ENCODE measurements around the gene DRD3. TPM values are rescaled to one million over a fixed set of nuclear protein-coding genes. Genes with fewer than 3 reads are reported as not detected.
A peak's percentile ranks its signal among the peaks of the same experiment; 100 is the strongest.

Gene DRD3
- not detected in 2 replicates for total RNA-seq
- polyA plus RNA-seq, result not detected in 2 replicates
- not detected in 2 replicates for polyA plus RNA-seq (2011; cell fraction: cytosol; rRNA removed)
- not detected in 2 replicates for polyA plus RNA-seq (2011; cell fraction: nucleus; rRNA removed)
- not detected in 2 replicates for polyA plus RNA-seq (2012)
- not detected in 2 replicates for polyA minus RNA-seq
- not detected for polyA minus RNA-seq (2011; cell fraction: cytosol; rRNA and poly(A)+ RNA removed)
- polyA minus RNA-seq (2011; cell fraction: nucleus; rRNA and poly(A)+ RNA removed), result not detected in 2 replicates
- percentile 1 among the genes with signal in this experiment for Bru-seq, nascent RNA
- BruChase-seq, experiment 1, labeled RNA remaining after a 6-hour chase, result percentile 1 among the genes with signal in this experiment
- percentile 1 among the genes with signal in this experiment for BruChase-seq, experiment 2, labeled RNA remaining after a 2-hour chase
- long read RNA-seq, result 0 reads

- dilution Hi-C loops (cut with MboI; ENCODE audit: extremely low pct_ligation_motif_present, low sequenced_read_pairs) (no loop called here), intact Hi-C loops (cut with micrococcal nuclease) (no loop called here)
- no peak for TF ChIP-seq MAX (IDR thresholded peaks at IDR 0.05; ENCODE audit: insufficient read depth, insufficient read length)
- Histone ChIP-seq H3K9me1 (replicated peaks; ENCODE audit: control insufficient read depth, extremely low read depth, insufficient read depth, low read length) (no peaks in the 10 kb centered on the region), H3K27me3 (ENCODE audit: control insufficient read depth in 2 of 2, insufficient read depth in 2 of 2, low read length in 2 of 2) (peaks cover 12 to 17% of the 10 kb centered on the region in 2 experiments), H3K79me2 (ENCODE audit: control insufficient read depth, insufficient read depth, low read length) (no peaks in the 10 kb centered on the region), H2AFZ (ENCODE audit: low read depth, low read length) (no peak within 1 kb of the TSS), H3K4me1 (ENCODE audit: control insufficient read depth, extremely low read depth, insufficient read depth, low read length) (no peaks in the 10 kb centered on the region), H3K9ac (replicated peaks; ENCODE audit: extremely low read depth, insufficient read depth, low read length) (no peak within 1 kb of the TSS), H3K27ac (ENCODE audit: insufficient read depth, low read depth, low read length) (no peak within 1 kb of the TSS), H3K9me3 (replicated peaks; ENCODE audit: control insufficient read depth, insufficient read depth, low read length) (no peaks in the 10 kb centered on the region), H3K4me2 (ENCODE audit: insufficient read depth, low read length) (no peak within 1 kb of the TSS), H3K4me3 (replicated peaks in 1 of 3; ENCODE audit: insufficient read depth in 1 of 3, low read depth in 1 of 3, low read length in 3 of 3) (no peak within 1 kb of the TSS), H4K20me1 (replicated peaks; ENCODE audit: control insufficient read depth, extremely low read depth, insufficient read depth, low read length) (no peaks in the 10 kb centered on the region), H3K36me3 (ENCODE audit: control insufficient read depth in 2 of 2, extremely low read depth in 1 of 2, insufficient read depth in 2 of 2, low read length in 2 of 2) (no peaks in the 10 kb centered on the region)
- DNase-seq (ENCODE audit: low read depth, low spot score) (peak; percentile 33), FAIRE-seq (peak; percentile 84)
- POLR2A ChIA-PET, result no interaction called here
- CTCF ChIA-PET, result interaction anchor here (0.7 to 2.7 kb wide), 12 partner anchors 12 to 443 kb away, joined by 3 to 23 read pairs (median 4); partner anchors contain the start of gene GRAMD1C
- BruUV-seq (replicated peaks), result no TSS peak
Measured at GRCh38 chr3:114178770-114179368, at the start of gene DRD3. Gene DRD3 (minus strand): TSS chr3:114179052. CDS start chr3:114171992, 7,060 bp downstream.

- TF ChIP-seq CTCF (IDR thresholded peaks at IDR 0.05; ENCODE audit: extremely low read depth in 1 of 2, insufficient read depth in 1 of 2, low read depth in 1 of 2, low read length in 2 of 2), result no peak
- H3K79me2 ChIP-seq (ENCODE audit: control insufficient read depth, insufficient read depth, low read length), result no peaks in the 10 kb centered on the region
- H4K20me1 ChIP-seq (replicated peaks; ENCODE audit: control insufficient read depth, extremely low read depth, insufficient read depth, low read length), result no peaks in the 10 kb centered on the region
- H3K4me3 ChIP-seq (replicated peaks in 1 of 3; ENCODE audit: insufficient read depth in 1 of 3, low read depth in 1 of 3, low read length in 3 of 3), result no peak overlapping the region
- no peaks in the 10 kb centered on the region for H3K27me3 ChIP-seq (ENCODE audit: control insufficient read depth in 2 of 2, insufficient read depth in 2 of 2, low read length in 2 of 2)
- no peak overlapping the region for H3K27ac ChIP-seq (ENCODE audit: insufficient read depth, low read depth, low read length)
- no peak overlapping the region for H3K9ac ChIP-seq (replicated peaks; ENCODE audit: extremely low read depth, insufficient read depth, low read length)
- FAIRE-seq (no peak), DNase-seq (ENCODE audit: low read depth, low spot score) (no peak)
- dilution Hi-C loops (cut with MboI; ENCODE audit: extremely low pct_ligation_motif_present, low sequenced_read_pairs), result no loop called here
- intact Hi-C loops (cut with micrococcal nuclease), result no loop called here
- peaks cover 2% of the 10 kb centered on the region for H3K9me3 ChIP-seq (replicated peaks; ENCODE audit: control insufficient read depth, insufficient read depth, low read length)
- H3K9me1 ChIP-seq (replicated peaks; ENCODE audit: control insufficient read depth, extremely low read depth, insufficient read depth, low read length), result no peaks in the 10 kb centered on the region
- BruUV-seq (replicated peaks), result no TSS peak
- POLR2A ChIA-PET, result no interaction called here
- CTCF ChIA-PET, result interaction anchor here (0.7 to 1.4 kb wide), 3 partner anchors 21 to 72 kb away, joined by 3 to 4 read pairs (median 3); no protein-coding TSS in a partner anchor
- no peak overlapping the region for H3K4me2 ChIP-seq (ENCODE audit: insufficient read depth, low read length)
- no peak overlapping the region for H2AFZ ChIP-seq (ENCODE audit: low read depth, low read length)
- H3K36me3 ChIP-seq (ENCODE audit: control insufficient read depth in 2 of 2, extremely low read depth in 1 of 2, insufficient read depth in 2 of 2, low read length in 2 of 2), result no peaks in the 10 kb centered on the region
- H3K4me1 ChIP-seq (ENCODE audit: control insufficient read depth, extremely low read depth, insufficient read depth, low read length), result peaks cover 12% of the 10 kb centered on the region
Measured at GRCh38 chr3:114227076-114227475, 48.2 kb upstream of the DRD3 start.
